ENCODE results near the gene GRIK3.

GRIK3 gene

DNA sequence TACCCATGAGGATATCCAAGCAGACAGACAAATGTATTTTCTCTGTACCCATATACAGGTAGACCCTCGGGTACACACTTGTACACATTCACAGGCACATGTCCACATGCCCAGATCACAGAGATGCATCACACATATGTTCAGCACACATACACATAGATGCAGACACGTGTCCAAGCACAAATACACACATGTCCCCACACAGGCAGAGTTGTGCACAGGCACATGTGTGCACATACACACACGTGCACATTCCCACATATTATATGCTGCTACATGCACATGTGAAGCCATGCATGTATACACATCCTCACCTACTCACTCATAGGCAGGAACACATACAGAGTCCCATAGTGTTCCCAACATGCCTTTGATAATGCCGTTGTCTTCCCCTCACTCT, 219.5 kb downstream of the GRIK3 start:
- TF ChIP-seq, protein P1, sequence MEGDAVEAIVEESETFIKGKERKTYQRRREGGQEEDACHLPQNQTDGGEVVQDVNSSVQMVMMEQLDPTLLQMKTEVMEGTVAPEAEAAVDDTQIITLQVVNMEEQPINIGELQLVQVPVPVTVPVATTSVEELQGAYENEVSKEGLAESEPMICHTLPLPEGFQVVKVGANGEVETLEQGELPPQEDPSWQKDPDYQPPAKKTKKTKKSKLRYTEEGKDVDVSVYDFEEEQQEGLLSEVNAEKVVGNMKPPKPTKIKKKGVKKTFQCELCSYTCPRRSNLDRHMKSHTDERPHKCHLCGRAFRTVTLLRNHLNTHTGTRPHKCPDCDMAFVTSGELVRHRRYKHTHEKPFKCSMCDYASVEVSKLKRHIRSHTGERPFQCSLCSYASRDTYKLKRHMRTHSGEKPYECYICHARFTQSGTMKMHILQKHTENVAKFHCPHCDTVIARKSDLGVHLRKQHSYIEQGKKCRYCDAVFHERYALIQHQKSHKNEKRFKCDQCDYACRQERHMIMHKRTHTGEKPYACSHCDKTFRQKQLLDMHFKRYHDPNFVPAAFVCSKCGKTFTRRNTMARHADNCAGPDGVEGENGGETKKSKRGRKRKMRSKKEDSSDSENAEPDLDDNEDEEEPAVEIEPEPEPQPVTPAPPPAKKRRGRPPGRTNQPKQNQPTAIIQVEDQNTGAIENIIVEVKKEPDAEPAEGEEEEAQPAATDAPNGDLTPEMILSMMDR (IDR thresholded peaks at IDR 0.05; ENCODE audit: low read depth, low read length, missing control alignments): no peak
- no peak for DNase-seq (ENCODE audit: extremely low read depth, low read depth)

DNA sequence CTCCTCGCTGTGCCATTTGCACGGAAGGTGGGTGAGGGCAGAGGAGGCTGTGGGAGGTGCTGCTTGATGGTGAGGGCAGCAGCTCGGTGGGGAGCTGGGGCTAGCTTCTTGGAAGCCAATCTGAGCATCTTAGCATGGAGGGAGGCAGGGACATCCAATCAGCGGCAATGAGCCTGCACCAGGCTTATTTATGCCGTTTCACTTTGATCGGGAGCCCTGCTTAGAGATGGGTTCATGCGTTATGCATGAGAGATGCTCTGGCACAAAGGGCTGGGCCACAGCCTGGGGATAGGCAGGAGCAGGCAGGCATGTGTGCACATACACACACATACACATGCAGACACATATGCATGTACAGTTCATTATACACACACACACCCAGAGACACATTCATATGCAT, 220.2 kb downstream of the GRIK3 start:
- no peak overlapping the region for H3K4me3 ChIP-seq (replicated peaks; ENCODE audit: low read depth, low read length)
- no peak for DNase-seq (ENCODE audit: extremely low read depth, low read depth)
- TF ChIP-seq, protein P1 (IDR thresholded peaks at IDR 0.05; ENCODE audit: low read depth, low read length, missing control alignments): no peak

More for the DNA sequence above, 219.5 kb downstream of the GRIK3 start:
- no peak overlapping the region for H3K4me3 ChIP-seq (replicated peaks; ENCODE audit: low read depth, low read length)

DNA sequence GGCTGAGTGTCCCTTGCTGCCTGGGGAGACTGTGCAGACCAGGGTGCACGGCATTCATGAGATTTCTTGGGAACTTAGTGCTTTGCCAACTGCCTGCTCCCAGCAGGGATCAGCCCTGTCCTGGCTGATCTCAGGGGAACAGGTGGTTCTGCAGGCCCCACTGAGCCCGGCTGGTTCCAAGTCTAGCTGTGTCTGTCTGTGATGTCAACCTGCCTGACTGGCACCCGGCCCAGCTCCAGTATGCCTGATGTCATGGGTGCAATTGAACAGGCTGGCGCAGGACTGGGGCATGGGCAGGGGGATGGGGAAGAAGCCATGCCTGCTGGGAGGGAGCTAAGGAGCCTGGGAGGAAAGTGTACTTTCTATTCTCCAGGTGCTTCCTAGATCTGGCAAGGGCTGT, 227.1 kb downstream of the GRIK3 start:
- no peak overlapping the region for H3K4me3 ChIP-seq (replicated peaks; ENCODE audit: low read depth, low read length)
- TF ChIP-seq, protein P1 (IDR thresholded peaks at IDR 0.05; ENCODE audit: low read depth, low read length, missing control alignments): no peak
- no peak for DNase-seq (ENCODE audit: extremely low read depth, low read depth)

DNA sequence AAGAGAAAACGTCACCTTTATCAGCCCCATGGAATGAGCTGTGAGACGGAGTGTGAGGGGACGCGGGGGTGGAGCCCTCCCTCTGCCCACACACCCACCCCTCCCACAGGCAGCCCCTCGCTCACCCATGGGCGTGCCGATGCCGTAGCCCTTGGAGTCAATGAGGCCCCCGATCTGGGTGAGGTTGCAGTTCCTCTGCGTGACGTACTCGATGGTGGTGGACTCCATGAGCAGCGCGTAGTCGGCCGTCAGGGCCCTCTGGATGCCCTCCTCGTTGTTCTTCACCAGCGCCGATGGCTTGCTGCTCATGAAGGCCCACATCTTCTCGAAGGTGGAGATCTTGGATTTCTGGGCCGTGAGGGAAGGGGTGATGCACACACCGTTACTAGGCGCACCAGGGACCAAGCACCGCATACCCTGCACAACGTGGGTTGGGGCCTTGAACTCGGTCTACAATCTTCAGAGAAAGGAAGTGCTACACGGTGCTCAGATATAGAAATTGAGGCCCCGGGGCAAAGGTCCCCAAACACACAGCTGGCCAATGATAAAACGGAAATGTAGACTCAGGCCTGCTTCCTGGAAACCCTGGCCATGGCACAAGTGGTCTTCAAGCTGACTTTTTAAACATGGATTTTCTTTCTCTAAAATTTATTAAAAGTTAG, 228.2 kb downstream of the GRIK3 start:
- TF ChIP-seq, protein P1 (IDR thresholded peaks at IDR 0.05; ENCODE audit: low read depth, low read length, missing control alignments): no peak
- DNase-seq (ENCODE audit: extremely low read depth, low read depth): no peak
- H3K4me3 ChIP-seq (replicated peaks; ENCODE audit: low read depth, low read length): no peak overlapping the region

DNA sequence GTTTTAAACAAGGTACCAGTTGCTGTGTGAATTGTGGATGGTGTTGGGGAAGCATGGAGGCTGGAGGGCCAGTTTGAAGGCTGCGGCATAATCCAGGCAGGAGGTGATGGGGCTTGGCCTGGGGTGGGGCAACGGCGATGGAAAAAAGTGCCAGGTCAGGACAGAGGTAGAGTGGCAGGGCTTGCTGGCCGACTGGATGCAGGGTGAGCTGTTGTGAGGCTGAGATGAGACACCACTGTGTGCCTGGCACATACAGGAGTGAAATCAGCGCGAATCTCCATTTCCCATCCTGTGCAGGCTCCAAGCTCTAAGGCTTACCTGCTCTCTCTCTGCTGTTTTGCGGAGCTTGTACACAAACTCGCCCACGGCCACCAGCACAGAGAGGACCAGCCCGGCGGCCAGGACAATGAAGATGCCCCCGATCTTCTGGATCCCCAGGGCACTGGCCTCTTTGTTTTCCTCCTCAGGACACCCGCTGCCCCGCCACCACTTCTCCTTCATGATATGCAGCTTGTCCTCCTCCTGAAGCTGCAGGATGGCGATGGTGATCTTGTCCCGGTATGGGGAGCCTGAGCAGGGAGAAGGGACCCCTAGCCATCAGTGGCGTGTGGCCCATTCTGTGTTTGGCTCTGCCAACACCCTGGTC, 229.5 kb downstream of the GRIK3 start:
- TF ChIP-seq, protein P1 (IDR thresholded peaks at IDR 0.05; ENCODE audit: low read depth, low read length, missing control alignments): no peak

DNA sequence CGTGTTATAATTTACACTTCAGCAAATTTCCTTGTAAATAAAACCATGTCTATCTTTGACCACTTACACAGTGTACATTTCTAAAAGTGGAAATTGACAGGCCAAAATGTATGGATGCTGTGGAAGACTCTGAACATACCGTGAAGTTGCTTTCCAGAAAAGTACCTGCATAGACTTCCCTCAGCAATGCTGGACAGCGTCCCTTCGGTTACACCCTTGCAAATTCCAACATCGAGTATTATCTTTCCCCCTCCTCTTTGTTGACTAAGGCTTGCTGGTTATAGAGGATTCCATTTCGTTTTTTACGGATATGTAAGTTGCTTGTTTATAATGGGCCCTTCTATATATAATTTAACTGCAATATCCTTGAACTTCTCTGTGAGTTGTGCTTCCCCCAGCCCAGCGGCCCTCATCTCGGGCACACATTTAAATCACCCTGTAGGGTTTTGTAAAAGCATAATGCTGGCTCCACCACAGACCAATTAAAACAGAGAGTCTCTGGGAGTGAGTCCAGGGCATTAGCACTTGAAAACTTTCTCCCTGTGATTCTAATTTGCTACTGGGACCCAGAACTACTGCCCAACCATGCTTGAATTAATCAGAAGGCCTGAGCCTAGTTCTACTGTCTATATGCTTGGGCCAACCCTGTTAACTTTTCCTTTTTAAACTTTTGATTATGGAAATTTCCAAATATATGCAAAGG, 230.3 kb downstream of the GRIK3 start:
- TF ChIP-seq, protein P1 (IDR thresholded peaks at IDR 0.05; ENCODE audit: low read depth, low read length, missing control alignments): no peak
- no peak overlapping the region for H3K4me3 ChIP-seq (replicated peaks; ENCODE audit: low read depth, low read length)
- DNase-seq (ENCODE audit: extremely low read depth, low read depth): no peak

More for the DNA sequence above, 229.5 kb downstream of the GRIK3 start:
- no peak for DNase-seq (ENCODE audit: extremely low read depth, low read depth)
- H3K4me3 ChIP-seq (replicated peaks; ENCODE audit: low read depth, low read length): no peak overlapping the region
